ENCODE measurements around the gene ATG12.

ATG12 gene

GRCh38 chr5:115806986-115807653, 34.2 kb downstream of the ATG12 start:
- DNase-seq (ENCODE audit: low read depth) = no peak

DNA sequence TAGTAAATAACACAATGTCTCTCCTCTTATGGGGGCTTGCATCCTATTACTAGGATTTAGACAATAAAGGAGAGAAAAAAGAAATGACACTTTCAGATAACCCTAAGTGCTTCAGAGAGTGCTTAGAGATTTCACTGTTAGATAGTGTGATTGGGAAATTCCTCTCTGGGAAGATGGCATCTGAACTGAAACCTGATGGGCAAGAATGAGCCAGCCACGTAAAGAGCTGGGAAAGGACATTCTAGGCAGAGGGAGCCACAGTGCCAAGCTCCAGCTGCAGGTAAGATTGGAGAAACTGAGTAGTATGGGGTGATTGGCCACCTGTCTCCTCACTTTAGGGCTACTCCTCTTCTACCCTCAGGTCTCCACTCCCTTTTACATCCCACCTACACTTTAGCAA, 39.4 kb downstream of the ATG12 start:
- no peak for DNase-seq (ENCODE audit: low read depth)

- no peak for DNase-seq (ENCODE audit: low read depth)
Measured at GRCh38 chr5:115801152-115801551, 40.2 kb downstream of the ATG12 start.

DNA sequence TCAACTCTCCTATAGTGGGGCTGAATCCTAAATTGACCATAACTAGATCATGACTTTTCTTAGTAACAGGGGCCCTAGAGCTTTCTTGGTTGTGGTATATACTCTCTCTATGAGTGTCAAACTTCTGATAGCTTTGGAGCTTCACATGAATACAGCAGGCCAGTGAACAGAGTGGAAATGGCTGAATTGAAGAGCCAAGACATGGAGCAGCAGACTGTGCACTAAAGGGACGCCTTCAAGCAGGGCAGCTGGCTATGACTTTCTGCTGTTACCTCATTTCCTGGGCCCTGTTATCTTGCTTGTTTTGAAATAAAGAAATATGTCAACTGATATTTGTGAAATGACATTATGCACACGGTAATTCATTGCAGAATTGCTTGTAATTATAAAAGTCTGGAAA, 41.3 kb downstream of the ATG12 start:
- DNase-seq (ENCODE audit: low read depth) = no peak

DNA sequence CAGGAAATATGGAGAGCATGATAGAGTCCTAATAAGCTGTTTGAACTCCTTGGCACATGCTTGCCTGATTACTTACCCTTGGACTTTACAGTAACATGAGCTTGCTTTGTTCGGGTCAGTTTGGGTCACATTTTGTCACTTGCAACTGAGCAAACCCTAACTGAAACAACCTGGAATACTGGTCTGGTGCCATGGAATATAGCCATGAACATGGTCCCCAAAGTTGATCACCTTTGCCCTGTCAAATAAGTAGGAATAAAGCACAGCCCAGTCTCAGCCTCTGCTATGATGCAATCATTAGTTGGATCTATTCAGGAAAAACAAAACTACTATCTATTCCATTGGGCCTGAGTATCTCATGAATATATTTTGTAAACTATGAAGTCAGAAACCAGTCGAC, 43.1 kb downstream of the ATG12 start:
- no peak for DNase-seq (ENCODE audit: low read depth)

- no peak for DNase-seq (ENCODE audit: low read depth)
Measured at GRCh38 chr5:115796656-115797055, 44.7 kb downstream of the ATG12 start.

- no peak for DNase-seq (ENCODE audit: low read depth)
Measured at GRCh38 chr5:115795700-115796099, 45.7 kb downstream of the ATG12 start.

- DNase-seq (ENCODE audit: low read depth) = no peak
Measured at GRCh38 chr5:115788440-115788839, 52.9 kb downstream of the ATG12 start.

GRCh38 chr5:115787426-115787825, 53.9 kb downstream of the ATG12 start:
- no peak for DNase-seq (ENCODE audit: low read depth)

GRCh38 chr5:115785381-115786065, 55.8 kb downstream of the ATG12 start:
- DNase-seq (ENCODE audit: low read depth) = no peak

DNA sequence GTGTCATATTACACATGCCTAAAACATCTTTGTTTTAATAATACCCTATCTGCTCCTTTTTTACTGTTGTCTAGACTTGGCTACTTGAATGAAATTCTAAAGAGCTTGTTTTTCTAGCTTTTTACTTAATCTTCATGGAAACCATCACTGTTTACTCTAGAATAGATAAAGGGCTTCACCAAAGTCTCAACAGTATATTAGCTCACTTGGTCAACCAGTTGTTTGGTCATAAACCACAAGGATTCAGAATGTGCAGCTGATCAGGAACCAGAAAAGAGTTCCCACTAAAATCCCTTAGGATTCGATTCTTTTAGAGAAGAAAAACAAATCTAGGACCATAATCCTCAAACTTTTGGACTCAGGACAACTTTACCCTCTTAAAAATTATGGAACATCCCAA, 62.9 kb downstream of the ATG12 start:
- DNase-seq (ENCODE audit: low read depth) = no peak
